PC-9 (cell line): Measurements from ENCODE around the gene KIF5C. TPM values are rescaled to one million over a fixed set of nuclear protein-coding genes. Genes with fewer than 3 reads are reported as not detected.

Experiments
- BruUV-seq: library from RNA; stranded (reverse); fragments of 400-500 nt; replicated peaks from 2 replicates; lab custom pipeline; 2021; lab: Mats Ljungman, UMichigan
- CTCF ChIA-PET: fragments of 300-600 bp; sonication (Branson Sonifier 250); formaldehyde crosslinking; loops from one replicate; lab custom pipeline; 2022; ENCODE audit warnings: antibody characterized with exemption; lab: Charles Lee
- POLR2A ChIA-PET: fragments of 300-600 bp; sonication (Branson Sonifier 250); formaldehyde crosslinking; loops from one replicate; lab custom pipeline; 2022; ENCODE audit warnings: antibody characterized with exemption; ENCODE audit not compliant: unreplicated experiment; lab: Charles Lee
- DNase-seq, 2 experiments: peaks; one replicate each; pipeline versions ENCODE4 v3.0.0 to v3.0.0-alpha.2; 2015 to 2022; ENCODE audit warnings: mixed read lengths in 1 of 2
- H2AFZ ChIP-seq: fragments of 200-600 bp; sonication (generic); 2 replicates; pipeline ENCODE4 v1.8.1; 2017; ENCODE audit warnings: antibody characterized with exemption
- H3F3A ChIP-seq: fragments of 200-600 bp; sonication (generic); 2 replicates; pipeline ENCODE4 v1.8.1; 2017; ENCODE audit warnings: antibody characterized with exemption, mild to moderate bottlenecking, low read depth; ENCODE audit not compliant: insufficient read depth
- H3K27ac ChIP-seq: fragments of 200-600 bp; sonication (generic); 2 replicates; pipeline ENCODE4 v1.6.1; 2016; ENCODE audit warnings: mixed run types
- H3K27me3 ChIP-seq: fragments of 200-600 bp; sonication (generic); 2 replicates; pipeline ENCODE4 v1.6.1; 2016; ENCODE audit warnings: low read depth, mixed run types; ENCODE audit not compliant: insufficient read depth
- H3K36me3 ChIP-seq: fragments of 200-600 bp; sonication (generic); 2 replicates; pipeline ENCODE4 v1.6.1; 2016; ENCODE audit warnings: low read depth, mixed run types
- H3K4me1 ChIP-seq: fragments of 200-600 bp; sonication (generic); replicated peaks from 2 replicates; pipeline ENCODE4 v1.6.1; 2016; ENCODE audit warnings: mixed run types; ENCODE audit not compliant: insufficient read depth
- H3K4me2 ChIP-seq: fragments of 200-600 bp; sonication (generic); 2 replicates; pipeline ENCODE4 v1.6.1; 2017; ENCODE audit warnings: mixed run types
- H3K4me3 ChIP-seq: fragments of 200-600 bp; sonication (generic); 2 replicates; pipeline ENCODE4 v1.6.1; 2016; ENCODE audit warnings: mixed run types
- H3K79me2 ChIP-seq: fragments of 200-600 bp; sonication (generic); 2 replicates; pipeline ENCODE4 v1.6.1; 2017; ENCODE audit warnings: low read depth, mixed run types
- H3K9me2 ChIP-seq: fragments of 200-600 bp; sonication (generic); 2 replicates; pipeline ENCODE4 v1.8.1; 2017; ENCODE audit warnings: mild to moderate bottlenecking; ENCODE audit not compliant: insufficient read depth
- H3K9me3 ChIP-seq: fragments of 200-600 bp; sonication (generic); 2 replicates; pipeline ENCODE4 v1.8.1; 2016; ENCODE audit warnings: low read depth; ENCODE audit not compliant: insufficient read depth
- H4K20me1 ChIP-seq: fragments of 200-600 bp; sonication (generic); 2 replicates; pipeline ENCODE4 v1.8.1; 2017; ENCODE audit not compliant: insufficient read depth
- EZH2 ChIP-seq: fragments of 200-600 bp; sonication (generic); IDR thresholded peaks from 2 replicates; pipeline ENCODE4 v1.8.0; 2017; ENCODE audit warnings: antibody characterized with exemption, low read depth
- intact Hi-C: fragments of 100-400 bp; cut with micrococcal nuclease; formaldehyde crosslinking; loops from one replicate; pipeline ENCODE4 v1.10.0; 2022; ENCODE audit not compliant: unreplicated experiment
- total RNA-seq: library from RNA; stranded (reverse); gene quantifications from 2 replicates; pipeline ENCODE4 v1.2.3, GENCODE V29; 2021
- TF ChIP-seq, protein P1 (sequence below): fragments of 200-600 bp; sonication (generic); conservative IDR thresholded peaks from 2 replicates; pipeline ENCODE4 v1.6.1; 2017; ENCODE audit warnings: mixed run types, antibody characterized with exemption, mild to moderate bottlenecking, moderate library complexity

Gene KIF5C
- total RNA-seq, 1 experiment from 2014 or later, result 0.07 TPM

DNA sequence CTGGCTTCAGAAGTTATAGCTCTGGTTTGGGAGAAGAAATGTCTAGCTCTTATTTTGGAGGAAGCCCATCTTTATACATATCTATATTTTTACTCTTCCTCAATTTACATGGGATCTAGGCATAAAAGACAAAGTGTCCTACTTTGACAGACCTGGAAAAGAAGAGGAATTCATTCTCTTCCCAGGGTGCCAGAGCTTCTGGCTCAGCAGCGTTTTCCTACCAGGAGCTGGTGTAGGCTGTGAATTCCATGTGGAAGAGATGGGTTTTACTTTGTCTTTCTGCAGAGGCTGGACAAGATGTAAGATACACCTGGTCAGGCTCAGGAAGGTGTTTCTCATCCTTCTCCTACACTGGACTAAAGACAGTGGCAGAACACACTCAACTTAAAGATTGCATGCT lies 113.3 kb downstream of the KIF5C start:
- ChIA-PET POLR2A (no interaction called here), CTCF (no interaction called here)

DNA sequence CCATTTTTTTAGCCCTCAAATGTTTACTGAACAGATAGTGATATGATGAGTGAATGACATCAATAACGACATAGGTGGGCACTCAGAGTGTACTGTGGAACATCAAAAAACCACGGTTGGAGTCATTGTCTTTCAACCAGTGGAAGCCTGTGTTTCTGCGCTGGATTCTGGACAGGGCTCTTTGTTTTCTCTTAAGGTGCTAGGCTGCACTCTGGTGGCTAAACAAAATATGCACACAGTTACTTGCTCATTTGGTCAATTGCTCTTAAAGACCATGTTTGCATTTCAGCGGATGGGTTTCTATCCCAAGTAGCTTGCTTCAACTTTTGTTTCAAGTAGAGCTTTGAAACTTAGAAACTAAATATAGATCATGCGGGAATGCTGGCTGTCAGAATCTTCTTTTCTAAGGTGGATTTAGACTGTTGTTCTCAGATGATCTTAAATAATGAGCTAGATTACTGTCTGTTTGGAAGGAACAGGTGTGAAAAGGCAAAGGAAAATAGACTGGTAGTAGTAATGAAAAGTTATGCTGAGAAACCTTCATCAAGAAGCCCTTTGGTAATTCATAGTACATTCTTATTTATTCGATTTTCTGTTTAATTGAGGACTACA lies 115.0 kb downstream of the KIF5C start:
- intact Hi-C loops, result loop anchor here (1.0 to 10.0 kb wide), 6 partner anchors 345 to 1053 kb away; partner anchors contain the start of gene EPC2
- TF ChIP-seq EZH2, result no peak
- TF ChIP-seq, protein P1, sequence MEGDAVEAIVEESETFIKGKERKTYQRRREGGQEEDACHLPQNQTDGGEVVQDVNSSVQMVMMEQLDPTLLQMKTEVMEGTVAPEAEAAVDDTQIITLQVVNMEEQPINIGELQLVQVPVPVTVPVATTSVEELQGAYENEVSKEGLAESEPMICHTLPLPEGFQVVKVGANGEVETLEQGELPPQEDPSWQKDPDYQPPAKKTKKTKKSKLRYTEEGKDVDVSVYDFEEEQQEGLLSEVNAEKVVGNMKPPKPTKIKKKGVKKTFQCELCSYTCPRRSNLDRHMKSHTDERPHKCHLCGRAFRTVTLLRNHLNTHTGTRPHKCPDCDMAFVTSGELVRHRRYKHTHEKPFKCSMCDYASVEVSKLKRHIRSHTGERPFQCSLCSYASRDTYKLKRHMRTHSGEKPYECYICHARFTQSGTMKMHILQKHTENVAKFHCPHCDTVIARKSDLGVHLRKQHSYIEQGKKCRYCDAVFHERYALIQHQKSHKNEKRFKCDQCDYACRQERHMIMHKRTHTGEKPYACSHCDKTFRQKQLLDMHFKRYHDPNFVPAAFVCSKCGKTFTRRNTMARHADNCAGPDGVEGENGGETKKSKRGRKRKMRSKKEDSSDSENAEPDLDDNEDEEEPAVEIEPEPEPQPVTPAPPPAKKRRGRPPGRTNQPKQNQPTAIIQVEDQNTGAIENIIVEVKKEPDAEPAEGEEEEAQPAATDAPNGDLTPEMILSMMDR, result peak; percentile 73
- Histone ChIP-seq H3K27me3 (no peaks in the 10 kb centered on the region), H3K79me2 (no peaks in the 10 kb centered on the region), H3K36me3 (no peaks in the 10 kb centered on the region), H3F3A (no peaks in the 10 kb centered on the region), H3K9me3 (no peaks in the 10 kb centered on the region), H3K4me3 (no peak overlapping the region), H3K4me1 (no peaks in the 10 kb centered on the region), H3K27ac (no peak overlapping the region), H3K9me2 (no peaks in the 10 kb centered on the region), H3K4me2 (no peak overlapping the region), H4K20me1 (no peaks in the 10 kb centered on the region), H2AFZ (no peak overlapping the region)
- ChIA-PET CTCF (interaction anchor here (0.5 to 0.7 kb wide), 2 partner anchors 48 to 49 kb away, joined by 3 read pairs; partner anchors contain the start of gene LYPD6B), POLR2A (no interaction called here)
- no TSS peak for BruUV-seq
- DNase-seq, result peak; percentile 36 to 56

More for the DNA sequence above, 113.3 kb downstream of the KIF5C start:
- Histone ChIP-seq H3K79me2 (no peaks in the 10 kb centered on the region), H3K9me2 (no peaks in the 10 kb centered on the region), H3K36me3 (no peaks in the 10 kb centered on the region), H2AFZ (no peak overlapping the region), H3F3A (no peaks in the 10 kb centered on the region), H3K4me2 (no peak overlapping the region), H3K9me3 (no peaks in the 10 kb centered on the region), H3K4me3 (no peak overlapping the region), H4K20me1 (no peaks in the 10 kb centered on the region), H3K27me3 (no peaks in the 10 kb centered on the region), H3K27ac (no peak overlapping the region), H3K4me1 (no peaks in the 10 kb centered on the region)
- no peak for DNase-seq
- no TSS peak for BruUV-seq
- TF ChIP-seq, protein P1, result no peak
- TF ChIP-seq EZH2, result no peak
- intact Hi-C loops, result loop anchor here (10.0 kb wide), 1 partner anchor 344 kb away; the partner anchor contains the start of gene EPC2

DNA sequence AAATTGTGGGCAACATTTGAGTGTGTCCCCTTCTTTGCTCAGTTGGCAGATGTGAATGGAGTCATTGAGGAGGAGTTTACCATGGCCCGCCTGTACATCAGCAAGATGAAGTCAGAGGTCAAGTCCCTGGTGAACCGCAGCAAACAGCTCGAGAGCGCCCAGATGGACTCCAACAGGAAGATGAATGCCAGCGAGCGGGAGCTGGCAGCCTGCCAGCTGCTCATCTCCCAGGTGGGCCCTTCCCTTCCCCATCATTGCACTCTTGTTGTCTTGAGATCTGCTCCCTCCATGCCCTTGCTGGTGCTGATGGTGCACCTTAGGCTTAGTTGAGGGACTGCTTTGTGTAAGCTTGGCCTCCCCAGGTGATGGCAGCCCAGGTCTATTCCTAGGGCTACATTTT lies 115.9 kb downstream of the KIF5C start:
- TF ChIP-seq EZH2, result no peak
- TF ChIP-seq, protein P1, result no peak
- H3K4me1 ChIP-seq, result no peaks in the 10 kb centered on the region
- H3K27ac ChIP-seq, result no peak overlapping the region
- H3K9me2 ChIP-seq, result no peaks in the 10 kb centered on the region
- no peak for DNase-seq
- no peak overlapping the region for H3K4me2 ChIP-seq
- intact Hi-C loops, result loop anchor here (1.0 to 5.0 kb wide), 5 partner anchors 424 to 1054 kb away; no protein-coding TSS in a partner anchor
- no peak overlapping the region for H3K4me3 ChIP-seq
- ChIA-PET CTCF (no interaction called here), POLR2A (no interaction called here)
- H4K20me1 ChIP-seq, result no peaks in the 10 kb centered on the region
- H3K36me3 ChIP-seq, result no peaks in the 10 kb centered on the region
- H2AFZ ChIP-seq, result no peak overlapping the region
- BruUV-seq, result no TSS peak
- no peaks in the 10 kb centered on the region for H3K79me2 ChIP-seq
- H3K27me3 ChIP-seq, result no peaks in the 10 kb centered on the region
- H3K9me3 ChIP-seq, result no peaks in the 10 kb centered on the region
- H3F3A ChIP-seq, result no peaks in the 10 kb centered on the region
